Measurements from ENCODE around the gene RPA4. TPM values are rescaled to one million over a fixed set of nuclear protein-coding genes. Genes with fewer than 3 reads are reported as not detected.
"Not testable (repeated sequence)": the region's sequence is repeated elsewhere in the genome, so short reads cannot be mapped to it uniquely, and the experiment has no call there.

The RPA4 gene, protein sequence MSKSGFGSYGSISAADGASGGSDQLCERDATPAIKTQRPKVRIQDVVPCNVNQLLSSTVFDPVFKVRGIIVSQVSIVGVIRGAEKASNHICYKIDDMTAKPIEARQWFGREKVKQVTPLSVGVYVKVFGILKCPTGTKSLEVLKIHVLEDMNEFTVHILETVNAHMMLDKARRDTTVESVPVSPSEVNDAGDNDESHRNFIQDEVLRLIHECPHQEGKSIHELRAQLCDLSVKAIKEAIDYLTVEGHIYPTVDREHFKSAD
- 0.68 and 0.78 TPM in 2 replicates for total RNA-seq

DNA sequence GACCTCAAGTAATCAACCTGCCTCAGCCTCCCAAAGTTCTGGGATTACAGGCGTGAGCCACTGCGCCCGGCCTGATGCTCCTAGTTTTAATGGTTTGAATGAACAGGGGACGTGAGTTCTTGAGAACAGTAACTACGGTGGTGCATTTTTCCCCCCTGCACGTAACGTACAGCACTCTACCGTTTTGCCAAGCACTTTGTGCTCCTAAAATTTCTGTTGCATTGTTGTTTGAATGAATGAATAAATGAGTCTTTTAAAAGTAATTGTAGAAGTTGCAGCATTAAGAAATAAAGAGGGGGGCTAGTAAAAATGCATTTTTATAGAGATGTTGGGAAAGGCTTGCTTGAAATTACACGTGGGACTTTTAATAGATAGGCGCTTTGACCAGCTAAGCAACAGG is at the start of gene RPA4:
RPA4 (plus strand) TSS at position 301 of the 400 bp plus-strand sequence. CDS start 403 bp downstream, outside the sequence.
- Mint-ChIP-seq H3K27me3 (no peaks in the 10 kb centered on the region), H3K4me1 (no peaks in the 10 kb centered on the region), H3K36me3 (ENCODE audit: low read depth) (no peaks in the 10 kb centered on the region), H3K4me3 (no peak within 1 kb of the TSS), H3K27ac (no peak within 1 kb of the TSS), H3K9me3 (no peaks in the 10 kb centered on the region)
- intact Hi-C loops (cut with micrococcal nuclease): no loop called here
- DNase-seq: no peak

GRCh38 chrX:96834137-96834536 is 49.6 kb upstream of the RPA4 start:
- Mint-ChIP-seq H3K4me3 (no peak overlapping the region), H3K27me3 (no peaks in the 10 kb centered on the region), H3K4me1 (no peaks in the 10 kb centered on the region), H3K27ac (no peak overlapping the region), H3K9me3 (no peaks in the 10 kb centered on the region), H3K36me3 (ENCODE audit: low read depth) (no peaks in the 10 kb centered on the region)
- intact Hi-C loops (cut with micrococcal nuclease): no loop called here
- DNase-seq: no peak

DNA sequence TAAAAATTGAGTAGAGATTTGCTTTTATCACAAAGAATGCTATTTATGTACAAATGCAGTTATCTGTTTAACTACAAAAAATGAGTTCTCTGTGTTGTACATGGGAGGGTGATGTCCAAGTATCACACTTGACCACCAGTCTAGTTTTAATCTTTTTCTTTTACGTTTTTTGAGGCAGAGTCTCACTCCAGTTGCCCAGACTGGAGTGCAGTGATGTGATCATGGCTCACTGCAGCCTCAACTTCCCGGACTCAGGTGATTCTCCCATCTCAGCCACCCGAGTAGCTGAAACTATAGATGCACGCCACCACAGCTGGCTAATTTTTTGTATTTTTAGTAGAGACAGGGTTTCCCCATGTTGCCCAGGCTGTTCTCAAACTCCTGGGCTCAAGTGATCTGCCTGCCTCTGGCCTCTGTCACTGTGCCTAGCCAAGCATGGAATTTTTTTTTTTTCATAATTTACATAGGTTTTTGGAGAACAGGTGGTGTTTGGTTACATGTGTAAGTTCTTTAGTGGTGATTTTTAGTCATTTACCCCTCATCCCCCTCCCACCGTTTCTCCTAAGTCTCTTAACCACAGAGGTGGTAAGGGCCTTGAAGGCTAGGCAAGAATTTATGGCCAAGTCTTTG is 47.9 kb upstream of the RPA4 start:
- Mint-ChIP-seq H3K36me3 (ENCODE audit: low read depth) (no peaks in the 10 kb centered on the region), H3K27ac (no peak overlapping the region), H3K27me3 (no peaks in the 10 kb centered on the region), H3K4me3 (no peak overlapping the region), H3K4me1 (no peaks in the 10 kb centered on the region), H3K9me3 (no peaks in the 10 kb centered on the region)
- intact Hi-C loops (cut with micrococcal nuclease): no loop called here
- no peak for DNase-seq

GRCh38 chrX:96837808-96838207 is 45.9 kb upstream of the RPA4 start:
- Mint-ChIP-seq H3K36me3 (ENCODE audit: low read depth) (no peaks in the 10 kb centered on the region), H3K4me1 (no peaks in the 10 kb centered on the region), H3K9me3 (no peaks in the 10 kb centered on the region), H3K27ac (no peak overlapping the region), H3K27me3 (no peaks in the 10 kb centered on the region), H3K4me3 (no peak overlapping the region)
- intact Hi-C loops (cut with micrococcal nuclease): no loop called here
- DNase-seq: no peak

GRCh38 chrX:96838537-96838936 is 45.2 kb upstream of the RPA4 start:
- Mint-ChIP-seq H3K36me3 (ENCODE audit: low read depth) (no peaks in the 10 kb centered on the region), H3K9me3 (no peaks in the 10 kb centered on the region), H3K4me3 (no peak overlapping the region), H3K4me1 (no peaks in the 10 kb centered on the region), H3K27ac (no peak overlapping the region), H3K27me3 (no peaks in the 10 kb centered on the region)
- intact Hi-C loops (cut with micrococcal nuclease): no loop called here
- no peak for DNase-seq

GRCh38 chrX:96841325-96841724 is 42.4 kb upstream of the RPA4 start:
- Mint-ChIP-seq H3K4me3 (no peak overlapping the region), H3K9me3 (no peaks in the 10 kb centered on the region), H3K27ac (no peak overlapping the region), H3K4me1 (no peaks in the 10 kb centered on the region), H3K27me3 (no peaks in the 10 kb centered on the region), H3K36me3 (ENCODE audit: low read depth) (no peaks in the 10 kb centered on the region)
- DNase-seq: no peak
- intact Hi-C loops (cut with micrococcal nuclease): no loop called here

DNA sequence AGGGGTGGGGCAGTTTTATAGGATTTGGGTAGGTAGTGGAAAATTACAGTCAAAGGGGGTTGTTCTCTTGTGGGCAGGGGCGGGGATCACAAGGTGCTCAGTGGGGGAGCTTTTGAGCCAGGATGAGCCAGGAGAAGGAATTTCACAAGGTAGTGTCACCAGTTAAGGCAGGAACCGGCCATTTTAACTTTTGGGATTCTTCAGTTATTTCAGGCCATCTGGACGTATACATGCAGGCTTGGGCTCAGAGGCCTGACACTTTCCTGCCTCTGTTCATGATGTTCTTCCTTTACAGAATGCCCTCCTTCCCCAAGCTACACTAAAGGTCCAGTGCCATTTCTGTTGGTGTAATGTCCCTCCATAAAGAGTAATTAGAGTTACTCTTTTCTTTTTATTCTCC is 41.8 kb upstream of the RPA4 start:
- H3K27ac Mint-ChIP-seq; DNase-seq; H3K4me1 Mint-ChIP-seq; H3K36me3 Mint-ChIP-seq (ENCODE audit: low read depth); H3K4me3 Mint-ChIP-seq; H3K27me3 Mint-ChIP-seq; H3K9me3 Mint-ChIP-seq; intact Hi-C loops (cut with micrococcal nuclease): not testable (repeated sequence)

GRCh38 chrX:96843566-96843965 is 40.1 kb upstream of the RPA4 start:
- no peaks in the 10 kb centered on the region for H3K36me3 Mint-ChIP-seq (ENCODE audit: low read depth)

DNA sequence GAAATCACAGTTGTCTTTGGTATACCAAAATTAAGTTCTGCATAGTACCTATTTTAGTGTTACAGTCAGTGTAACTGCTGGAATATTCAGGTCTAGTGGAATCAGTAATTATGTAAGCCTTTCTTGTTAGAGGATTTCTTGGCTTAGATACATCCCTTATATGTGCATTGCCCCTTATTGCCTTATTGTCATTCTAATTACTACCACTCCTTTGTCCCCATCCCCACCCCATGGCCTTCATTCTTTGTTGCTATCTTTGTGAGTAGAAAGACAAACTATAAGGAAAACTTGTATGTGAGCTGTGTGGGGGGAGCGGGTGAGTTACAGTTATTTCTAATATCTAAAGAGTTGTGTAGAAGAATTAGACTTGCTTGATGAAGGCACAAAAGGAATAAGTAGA is 36.9 kb upstream of the RPA4 start:
- intact Hi-C loops (cut with micrococcal nuclease): no loop called here
- Mint-ChIP-seq H3K27me3 (no peaks in the 10 kb centered on the region), H3K4me1 (no peaks in the 10 kb centered on the region), H3K4me3 (no peak overlapping the region), H3K9me3 (no peaks in the 10 kb centered on the region), H3K27ac (no peak overlapping the region), H3K36me3 (ENCODE audit: low read depth) (no peaks in the 10 kb centered on the region)
- DNase-seq: no peak

More at GRCh38 chrX:96843566-96843965, 40.1 kb upstream of the RPA4 start:
- no peaks in the 10 kb centered on the region for H3K9me3 Mint-ChIP-seq
- no peaks in the 10 kb centered on the region for H3K4me1 Mint-ChIP-seq
- H3K4me3 Mint-ChIP-seq: no peak overlapping the region
- intact Hi-C loops (cut with micrococcal nuclease): no loop called here
- H3K27me3 Mint-ChIP-seq: no peaks in the 10 kb centered on the region
- no peak overlapping the region for H3K27ac Mint-ChIP-seq
- DNase-seq: no peak

DNA sequence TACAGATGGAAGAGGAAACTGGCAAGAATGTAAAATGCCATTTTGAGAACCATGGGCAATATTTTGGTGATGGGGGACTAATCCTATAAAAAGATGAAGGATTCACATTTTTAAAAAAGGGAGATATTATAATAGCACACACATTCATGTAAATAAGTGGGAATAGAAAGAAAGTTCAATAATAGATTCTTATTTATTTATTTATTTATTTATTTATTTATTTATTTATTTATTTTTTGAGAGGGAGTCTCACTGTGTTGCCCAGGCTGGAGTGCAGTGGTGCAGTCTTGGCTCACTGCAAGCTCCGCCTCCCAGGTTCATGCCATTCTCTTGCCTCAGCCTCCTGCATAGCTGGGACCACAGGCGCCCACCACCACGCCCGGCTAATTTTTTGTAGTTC is 24.3 kb upstream of the RPA4 start:
- H3K27ac Mint-ChIP-seq; H3K9me3 Mint-ChIP-seq; H3K27me3 Mint-ChIP-seq; DNase-seq; H3K4me3 Mint-ChIP-seq; intact Hi-C loops (cut with micrococcal nuclease); H3K36me3 Mint-ChIP-seq (ENCODE audit: low read depth); H3K4me1 Mint-ChIP-seq: not testable (repeated sequence)

DNA sequence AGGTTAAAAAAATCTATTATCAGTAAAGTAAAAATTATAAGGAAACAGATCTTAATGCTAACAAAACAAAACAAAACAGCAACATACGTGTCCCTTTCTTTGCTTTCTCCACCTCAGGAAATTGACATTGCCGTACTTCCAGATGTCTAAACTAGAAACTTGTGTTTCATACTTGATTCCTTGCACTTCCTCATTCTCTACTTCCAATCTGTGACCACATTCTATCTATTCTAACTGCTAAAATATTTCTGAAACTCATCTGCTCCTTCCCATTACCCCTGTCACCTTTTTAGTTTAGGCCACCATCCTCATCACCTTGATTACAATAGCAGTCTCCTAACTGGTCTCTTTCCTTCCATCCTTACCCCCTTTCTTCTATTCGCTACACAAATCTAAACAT is 22.5 kb upstream of the RPA4 start:
- no peaks in the 10 kb centered on the region for H3K9me3 Mint-ChIP-seq
- no peak overlapping the region for H3K27ac Mint-ChIP-seq
- DNase-seq: no peak
- intact Hi-C loops (cut with micrococcal nuclease): no loop called here
- H3K36me3 Mint-ChIP-seq (ENCODE audit: low read depth): no peaks in the 10 kb centered on the region
- no peaks in the 10 kb centered on the region for H3K4me1 Mint-ChIP-seq
- no peak overlapping the region for H3K4me3 Mint-ChIP-seq
- H3K27me3 Mint-ChIP-seq: no peaks in the 10 kb centered on the region

GRCh38 chrX:96861661-96862060 is 22.0 kb upstream of the RPA4 start:
- H3K27ac Mint-ChIP-seq: no peak overlapping the region
- no peaks in the 10 kb centered on the region for H3K36me3 Mint-ChIP-seq (ENCODE audit: low read depth)
- no peaks in the 10 kb centered on the region for H3K4me1 Mint-ChIP-seq
- DNase-seq: no peak
- H3K9me3 Mint-ChIP-seq: no peaks in the 10 kb centered on the region
- H3K27me3 Mint-ChIP-seq: no peaks in the 10 kb centered on the region
- intact Hi-C loops (cut with micrococcal nuclease): no loop called here
- no peak overlapping the region for H3K4me3 Mint-ChIP-seq

- Mint-ChIP-seq H3K27me3 (no peaks in the 10 kb centered on the region), H3K4me3 (no peak overlapping the region), H3K36me3 (ENCODE audit: low read depth) (no peaks in the 10 kb centered on the region), H3K4me1 (no peaks in the 10 kb centered on the region), H3K9me3 (no peaks in the 10 kb centered on the region), H3K27ac (no peak overlapping the region)
- no peak for DNase-seq
- intact Hi-C loops (cut with micrococcal nuclease): no loop called here
These were observed 319 bp downstream of the RPA4 start for GRCh38 chrX:96884027-96884426.

DNA sequence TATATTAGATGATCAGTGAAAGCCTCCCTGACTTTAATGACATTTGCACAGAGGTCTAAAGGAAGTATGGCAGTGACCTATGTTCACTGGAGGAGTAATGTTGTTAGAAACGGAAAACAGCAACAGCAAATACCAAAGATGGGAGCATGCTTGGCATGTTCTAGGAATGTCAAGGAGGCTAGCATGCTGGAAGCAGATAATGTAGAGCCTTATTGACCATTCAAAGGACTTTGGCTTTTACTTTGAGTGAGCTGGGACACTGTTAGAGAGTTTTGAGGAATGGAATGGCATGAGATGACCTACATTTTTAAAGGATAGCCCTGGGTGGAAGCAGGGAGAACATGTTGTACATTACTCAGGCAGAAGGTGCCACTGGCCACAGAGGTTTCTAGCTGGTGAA is 6.0 kb downstream of the RPA4 start:
- no peak for DNase-seq
- Mint-ChIP-seq H3K4me3 (no peak overlapping the region), H3K4me1 (no peaks in the 10 kb centered on the region), H3K27me3 (no peaks in the 10 kb centered on the region), H3K27ac (no peak overlapping the region), H3K36me3 (ENCODE audit: low read depth) (no peaks in the 10 kb centered on the region), H3K9me3 (no peaks in the 10 kb centered on the region)
- intact Hi-C loops (cut with micrococcal nuclease): no loop called here

GRCh38 chrX:96906741-96907140 is 23.0 kb downstream of the RPA4 start:
- Mint-ChIP-seq H3K27me3 (no peaks in the 10 kb centered on the region), H3K36me3 (ENCODE audit: low read depth) (peaks cover 1% of the 10 kb centered on the region)

More at GRCh38 chrX:96906741-96907140, 23.0 kb downstream of the RPA4 start:
- Mint-ChIP-seq H3K4me1 (no peaks in the 10 kb centered on the region), H3K4me3 (no peak overlapping the region), H3K9me3 (no peaks in the 10 kb centered on the region), H3K27ac (no peak overlapping the region)
- intact Hi-C loops (cut with micrococcal nuclease): no loop called here
- no peak for DNase-seq

Data from activated CD4-positive, alpha-beta T cell treated with anti-CD3 and anti-CD28 coated beads, Interleukin-2, amount 10 ng/mL, durations not matched to agents 24 days and 14 days (primary cell).